ENCODE measurements around the gene SPRR2E.

DNA sequence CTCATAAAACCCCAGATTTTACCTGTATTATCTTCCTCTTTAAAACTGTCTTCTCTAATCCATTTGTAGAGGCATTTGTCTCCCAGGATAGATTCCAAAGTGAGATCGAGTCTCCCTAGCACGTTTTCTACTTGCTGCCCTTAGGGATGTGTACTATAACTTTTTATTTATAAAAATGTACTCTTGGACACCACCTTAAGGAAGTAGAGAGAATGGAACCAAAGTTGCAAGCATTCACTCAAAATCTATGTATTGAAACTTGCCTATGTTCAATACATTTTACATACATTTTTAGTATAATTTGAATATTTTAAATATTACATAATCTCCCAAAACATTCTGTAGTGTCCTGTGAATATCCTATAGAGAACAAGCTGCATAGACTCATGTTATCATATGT lies 36.2 kb downstream of the SPRR2E start:
- TF ChIP-seq CTCF (conservative IDR thresholded peaks at IDR 0.05), result peak; percentile 39
- no peak for TF ChIP-seq ZFX (IDR thresholded peaks at IDR 0.05)

All from C4-2B (cell line).